NCI-H748 treated with DMSO at 0.1 percent for 48 hours (cell line): ENCODE results near the gene MICAL2.
"Not testable (repeated sequence)": the region's sequence is repeated elsewhere in the genome, so short reads cannot be mapped to it uniquely, and the experiment has no call there.

Experiments
- DNase-seq: peaks from one replicate; lab custom pipeline; 2025; lab: John Stamatoyannopoulos, UW

The MICAL2 gene

GRCh38 chr11:12135185-12135584 lies 24.8 kb downstream of the MICAL2 start:
- DNase-seq: no peak

GRCh38 chr11:12137005-12137690 lies 26.8 kb downstream of the MICAL2 start:
- DNase-seq: no peak

GRCh38 chr11:12137938-12138731 lies 27.7 kb downstream of the MICAL2 start:
- DNase-seq: no peak

DNA sequence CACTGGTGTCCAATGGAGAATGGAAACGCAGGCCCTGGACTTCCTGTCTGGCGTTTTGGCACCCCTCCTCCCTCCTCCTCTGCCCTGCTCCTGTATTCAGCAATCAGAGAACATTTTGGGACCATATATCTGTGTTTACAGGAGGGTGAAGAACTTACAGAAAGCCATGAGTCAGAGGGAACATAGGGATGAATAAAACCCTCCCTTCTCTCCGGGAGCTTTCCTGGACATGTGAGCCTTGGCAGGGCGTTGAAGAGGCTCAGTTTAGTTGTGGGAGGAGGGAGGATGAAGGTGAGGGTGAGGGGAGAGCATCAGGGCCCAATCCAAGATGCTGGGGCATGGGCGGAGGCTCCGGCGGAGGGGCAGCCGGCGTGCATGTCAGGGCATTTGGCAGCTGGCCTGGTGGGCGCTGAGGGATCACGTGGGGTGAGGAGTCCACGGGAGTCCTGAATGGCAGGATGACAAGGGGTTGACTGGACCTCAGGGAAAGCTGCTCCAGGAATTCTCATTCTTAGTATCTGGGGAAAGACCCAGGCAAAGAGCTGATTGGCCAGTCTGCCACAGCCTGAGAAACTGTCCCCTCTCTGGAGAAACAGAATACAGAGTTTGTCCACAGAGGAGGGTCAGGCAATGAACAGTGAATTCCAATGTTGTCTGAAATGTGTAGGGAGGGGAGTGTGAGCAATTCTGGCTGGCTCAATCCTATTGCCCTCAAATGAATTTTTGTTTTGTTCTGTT lies 28.9 kb downstream of the MICAL2 start:
- DNase-seq: no peak

DNA sequence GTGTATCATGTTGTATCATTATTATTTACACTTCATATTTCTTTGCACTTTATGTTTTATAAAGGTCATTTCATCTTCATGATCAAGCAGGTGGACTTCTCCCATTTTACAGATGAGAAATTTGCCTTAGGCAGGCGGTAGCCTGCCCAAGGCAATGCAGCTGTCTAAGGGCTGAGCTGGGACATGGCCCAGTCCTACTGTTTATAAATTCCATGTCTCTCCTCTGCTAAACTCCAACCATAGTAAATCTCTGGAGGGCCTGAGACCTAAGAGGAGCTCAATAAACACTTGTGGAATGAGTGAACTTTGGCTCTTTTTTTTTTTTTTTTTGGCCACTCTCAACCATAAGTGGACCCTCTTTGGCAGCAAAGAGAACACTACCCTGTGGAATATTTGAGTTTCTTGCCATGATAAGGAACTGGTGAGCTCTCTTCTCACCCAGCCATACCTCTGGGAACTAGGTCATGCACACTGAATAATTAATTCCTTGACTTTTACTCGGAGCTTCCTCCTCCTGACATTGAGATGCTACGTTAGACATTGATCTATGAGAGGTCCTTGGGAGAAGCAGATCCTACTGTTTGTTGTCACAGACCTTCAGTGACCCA lies 29.9 kb downstream of the MICAL2 start:
- DNase-seq: no peak

DNA sequence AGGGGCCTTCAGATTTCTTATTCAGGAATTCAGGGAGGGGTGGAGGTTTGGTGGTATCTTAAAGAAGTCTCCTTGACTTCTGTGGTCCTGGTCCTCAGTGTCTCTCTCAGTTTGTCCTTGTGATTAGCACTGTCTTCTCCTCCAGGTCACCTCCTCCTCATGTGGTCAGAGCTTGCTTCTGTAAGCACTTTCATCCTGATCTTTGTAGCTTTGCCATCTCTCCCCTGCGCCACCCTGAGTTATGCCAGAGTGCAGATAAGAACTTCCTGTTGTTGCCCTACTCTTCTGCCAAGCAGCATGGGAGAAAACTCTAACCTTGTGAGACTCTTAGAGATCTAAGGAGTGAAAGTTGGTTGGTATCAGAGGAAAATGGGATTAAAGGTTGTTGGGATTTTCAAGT lies 30.9 kb downstream of the MICAL2 start:
- DNase-seq: no peak

GRCh38 chr11:12142176-12142575 lies 31.8 kb downstream of the MICAL2 start:
- no peak for DNase-seq

GRCh38 chr11:12142909-12143308 lies 32.5 kb downstream of the MICAL2 start:
- DNase-seq: no peak

- no peak for DNase-seq
Measured at GRCh38 chr11:12143461-12144258, 33.3 kb downstream of the MICAL2 start.

DNA sequence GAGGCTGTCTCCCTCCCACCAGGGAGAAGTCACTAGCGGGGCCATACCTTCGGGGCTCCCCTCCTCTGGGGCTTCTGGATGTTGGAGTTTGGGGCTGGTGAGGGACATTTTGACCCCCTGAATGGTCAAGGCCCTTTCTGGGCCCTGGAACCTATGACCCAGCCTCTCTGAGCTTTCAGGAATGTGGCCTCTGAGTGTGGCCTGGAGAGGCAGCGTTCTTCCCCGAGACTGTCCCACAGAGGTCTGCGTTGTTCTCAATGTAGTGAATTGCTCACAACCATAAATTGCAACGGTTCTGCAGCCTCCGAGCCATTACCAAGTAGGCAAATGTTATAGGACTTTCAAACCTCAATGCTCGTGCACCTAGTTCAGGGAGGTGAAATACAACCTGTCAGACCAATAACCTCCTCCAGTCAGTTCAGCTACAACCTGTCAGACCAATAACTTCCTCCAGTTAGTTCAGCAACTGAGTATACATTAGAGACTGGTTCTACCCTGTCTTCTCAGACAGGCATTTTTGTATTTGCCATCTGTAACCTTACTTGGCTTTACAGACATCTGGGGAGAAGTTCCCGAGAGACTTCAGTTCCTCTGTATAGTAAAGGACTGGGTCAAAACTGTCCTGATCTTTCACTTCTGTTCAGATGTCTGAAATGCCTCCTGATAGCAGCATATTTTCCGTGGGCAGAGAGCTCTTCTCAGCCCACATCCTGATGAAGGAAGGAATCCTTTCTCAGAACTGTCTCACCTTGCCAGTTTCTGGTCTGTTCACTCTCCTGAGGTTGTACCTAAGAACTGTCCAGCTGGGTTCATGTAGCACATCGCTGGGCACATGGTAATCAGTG lies 34.2 kb downstream of the MICAL2 start:
- DNase-seq: no peak

DNA sequence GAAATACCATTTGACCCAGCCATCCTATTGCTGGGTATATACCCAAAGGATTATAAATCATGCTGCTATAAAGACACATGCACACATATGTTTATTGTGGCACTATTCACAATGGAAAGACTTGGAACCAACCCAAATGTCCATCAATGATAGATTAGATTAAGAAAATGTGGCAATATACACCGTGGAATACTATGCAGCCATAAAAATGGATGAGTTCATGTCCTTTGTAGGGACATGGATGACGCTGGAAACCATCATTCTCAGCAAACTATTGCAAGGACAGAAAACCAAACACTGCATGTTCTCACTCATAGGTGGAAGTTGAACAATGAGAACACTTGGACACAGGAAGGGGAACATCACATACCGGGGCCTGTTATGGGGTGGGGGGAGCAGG lies 36.3 kb downstream of the MICAL2 start:
- not testable (repeated sequence) for DNase-seq

DNA sequence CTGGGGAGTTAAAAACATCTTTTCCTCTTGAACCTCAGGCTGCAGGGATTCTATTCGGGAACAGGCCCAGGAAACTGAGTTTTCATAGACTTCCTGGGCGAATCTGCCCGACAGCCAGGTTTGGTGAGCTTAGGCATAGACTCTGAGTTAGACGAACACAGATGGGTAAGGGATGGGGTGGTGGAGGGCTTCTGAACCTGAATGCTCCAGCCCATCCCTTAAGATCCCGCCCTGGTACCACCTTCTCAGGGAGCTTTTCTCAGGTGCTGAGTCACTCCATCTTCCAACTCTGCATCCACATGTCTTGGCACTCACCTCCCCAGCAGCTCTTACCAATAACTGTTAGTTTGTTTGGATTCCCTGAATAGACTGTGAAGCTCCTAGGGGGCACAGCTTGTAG lies 37.4 kb downstream of the MICAL2 start:
- no peak for DNase-seq

DNA sequence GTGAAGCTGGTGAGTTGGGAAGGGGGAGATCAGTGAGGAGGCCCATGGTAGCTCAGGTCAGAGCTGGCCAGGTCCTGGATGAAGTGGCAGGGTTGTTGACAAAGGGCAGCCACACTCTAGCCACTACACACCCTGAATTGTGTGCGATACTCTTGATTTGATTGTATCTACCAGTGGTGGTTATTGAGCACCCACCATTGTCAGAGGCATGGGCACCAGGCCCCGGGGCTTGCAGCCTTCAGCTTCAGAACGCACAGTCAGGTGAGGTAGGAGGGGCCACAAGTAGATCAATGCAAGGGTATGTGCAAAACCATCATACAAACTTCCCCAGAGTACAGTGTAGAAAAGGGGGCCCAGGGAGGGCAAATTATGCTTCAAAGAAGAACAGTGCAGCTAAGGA lies 38.1 kb downstream of the MICAL2 start:
- no peak for DNase-seq

- DNase-seq: no peak
Measured at GRCh38 chr11:12148882-12149281, 38.5 kb downstream of the MICAL2 start.

DNA sequence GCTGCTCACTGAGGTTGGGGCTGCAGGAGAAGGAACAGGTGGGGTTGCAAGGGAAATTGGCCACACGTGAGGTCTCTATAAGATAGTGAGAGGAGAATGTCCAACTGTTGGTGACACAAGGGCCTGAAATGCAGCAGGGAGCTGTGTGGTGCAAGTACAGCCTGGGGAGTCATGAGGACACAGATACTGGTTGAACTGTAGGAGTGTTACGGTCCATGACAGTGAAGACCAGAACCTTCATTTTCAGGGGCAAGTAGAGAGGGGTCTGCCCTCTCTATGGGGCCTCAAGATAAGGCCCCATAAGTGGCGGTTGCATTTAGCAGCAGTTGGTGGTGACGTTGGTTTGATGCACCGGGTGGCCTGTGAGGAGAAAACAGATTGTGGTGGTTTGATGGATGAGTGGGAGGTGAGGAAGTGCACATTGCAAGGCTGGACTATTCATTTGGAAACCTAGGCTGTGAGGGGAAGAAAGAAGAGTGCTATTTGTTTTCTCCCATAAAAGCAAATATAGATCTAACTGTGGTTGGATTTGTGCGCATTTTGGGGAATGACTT lies 39.4 kb downstream of the MICAL2 start:
- DNase-seq: no peak

GRCh38 chr11:12150831-12151382 lies 40.5 kb downstream of the MICAL2 start:
- DNase-seq: no peak

- no peak for DNase-seq
Measured at GRCh38 chr11:12152321-12152720, 41.9 kb downstream of the MICAL2 start.

- DNase-seq: no peak
Measured at GRCh38 chr11:12154871-12155668, 44.7 kb downstream of the MICAL2 start.

DNA sequence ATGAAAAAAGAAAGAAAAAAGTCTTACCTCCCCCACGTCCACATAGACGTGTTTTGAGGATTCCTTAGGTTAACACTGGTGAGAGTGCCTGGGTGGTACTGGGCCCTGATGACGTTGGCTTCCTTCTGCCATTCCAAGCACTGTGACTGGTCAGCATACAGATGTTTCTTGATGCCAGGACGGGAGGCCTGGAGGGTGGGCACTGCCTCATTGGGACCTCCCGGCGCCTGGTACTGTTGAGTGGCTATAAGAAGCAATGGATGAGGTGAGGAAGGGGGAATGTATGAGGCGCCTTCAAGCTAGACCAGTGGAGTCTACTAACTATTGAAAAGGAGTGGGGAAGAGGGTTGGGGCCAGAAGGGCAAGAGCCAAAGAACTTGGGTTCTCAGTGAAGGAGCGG lies 45.3 kb downstream of the MICAL2 start:
- no peak for DNase-seq
